Measurements from ENCODE around the gene ADISSP.
"Not testable (repeated sequence)": the region's sequence is repeated elsewhere in the genome, so short reads cannot be mapped to it uniquely, and the experiment has no call there.

ADISSP gene

DNA sequence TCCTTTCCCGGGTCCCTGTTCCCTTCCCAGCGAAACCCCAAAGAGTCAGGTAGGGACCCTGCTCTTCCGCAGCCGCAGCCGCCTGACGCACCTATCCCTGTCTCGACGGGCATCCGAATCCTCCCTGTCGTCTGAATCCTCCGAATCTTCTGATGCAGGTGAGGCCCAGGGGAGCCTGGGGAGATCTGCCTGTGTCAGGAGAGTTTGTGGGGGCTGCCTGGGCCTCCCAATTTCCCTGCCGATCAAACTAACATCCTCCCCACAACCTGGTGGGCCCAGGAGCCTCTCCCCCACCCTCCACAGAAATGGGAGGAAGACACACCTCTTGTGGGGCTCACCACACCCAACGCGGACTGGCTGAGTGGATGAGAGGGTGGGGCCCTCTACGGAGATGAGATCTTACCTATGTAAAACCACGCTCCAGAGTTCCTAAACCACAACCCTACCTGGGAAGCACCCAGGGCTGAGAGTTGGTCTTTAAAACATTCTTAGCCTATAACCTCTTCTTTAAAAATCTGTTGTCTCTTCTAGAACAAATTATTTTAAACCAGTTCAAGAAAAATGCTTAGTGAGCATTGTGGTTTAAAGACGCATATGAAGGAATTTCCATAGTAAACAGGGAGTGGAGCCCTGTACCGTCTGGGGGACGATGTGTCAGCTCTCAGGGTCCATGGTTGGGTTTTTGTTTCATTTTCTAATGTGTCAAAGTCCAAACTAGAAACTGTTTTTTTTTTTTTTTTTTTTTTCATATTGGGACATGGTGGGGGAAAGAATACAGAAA lies 30.2 kb upstream of the ADISSP start:
- peak in 1 of 2 donors; percentile 41 for DNase-seq (ENCODE audit: low read depth in 2 of 2)

DNA sequence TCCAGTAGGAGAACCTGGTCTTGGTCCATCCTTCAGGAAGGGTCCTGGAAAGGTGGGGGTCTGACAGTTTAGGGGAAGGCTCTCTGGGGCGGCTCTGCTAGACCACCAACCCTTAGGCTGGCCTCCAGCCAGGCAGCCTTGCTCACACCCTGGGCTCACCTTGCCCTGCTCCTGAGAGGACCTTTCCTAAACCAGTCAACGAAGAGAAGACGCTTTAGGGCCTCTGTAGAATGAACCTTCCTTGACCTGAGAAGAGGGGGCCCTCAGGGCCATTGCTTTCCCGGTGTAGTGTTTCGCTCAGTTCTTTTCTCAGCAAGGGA lies 29.6 kb upstream of the ADISSP start:
- no peak for DNase-seq (ENCODE audit: low read depth in 2 of 2)

DNA sequence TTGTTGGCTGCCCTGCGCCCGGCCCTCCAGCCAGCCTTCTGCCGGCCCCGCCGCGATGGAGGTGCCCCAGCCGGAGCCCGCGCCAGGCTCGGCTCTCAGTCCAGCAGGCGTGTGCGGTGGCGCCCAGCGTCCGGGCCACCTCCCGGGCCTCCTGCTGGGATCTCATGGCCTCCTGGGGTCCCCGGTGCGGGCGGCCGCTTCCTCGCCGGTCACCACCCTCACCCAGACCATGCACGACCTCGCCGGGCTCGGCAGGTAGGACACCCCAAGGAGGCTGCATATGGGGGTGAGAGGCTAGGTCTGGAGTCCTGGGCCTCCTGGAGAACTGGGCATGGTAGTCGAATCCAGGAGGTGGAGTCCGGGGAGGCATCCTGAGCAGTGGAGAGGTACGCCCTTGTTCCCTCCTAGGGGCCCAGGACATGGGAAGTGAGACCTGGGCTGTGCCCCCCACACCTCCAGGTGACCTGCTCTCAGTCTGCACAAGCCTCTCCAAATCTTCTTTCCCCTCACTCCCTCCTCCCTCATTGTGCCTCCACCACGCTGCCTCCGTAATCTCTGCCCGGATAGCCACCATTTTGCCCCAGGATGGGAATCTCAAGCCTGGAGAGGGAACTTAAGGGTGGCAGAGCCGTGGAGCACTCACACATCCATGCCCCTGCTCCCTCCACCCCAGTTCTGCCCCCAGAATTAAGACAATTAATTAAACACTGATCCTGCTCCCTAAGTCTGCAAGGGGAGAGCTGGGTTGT lies 29.1 kb upstream of the ADISSP start:
- no peak for DNase-seq (ENCODE audit: low read depth in 2 of 2)

DNA sequence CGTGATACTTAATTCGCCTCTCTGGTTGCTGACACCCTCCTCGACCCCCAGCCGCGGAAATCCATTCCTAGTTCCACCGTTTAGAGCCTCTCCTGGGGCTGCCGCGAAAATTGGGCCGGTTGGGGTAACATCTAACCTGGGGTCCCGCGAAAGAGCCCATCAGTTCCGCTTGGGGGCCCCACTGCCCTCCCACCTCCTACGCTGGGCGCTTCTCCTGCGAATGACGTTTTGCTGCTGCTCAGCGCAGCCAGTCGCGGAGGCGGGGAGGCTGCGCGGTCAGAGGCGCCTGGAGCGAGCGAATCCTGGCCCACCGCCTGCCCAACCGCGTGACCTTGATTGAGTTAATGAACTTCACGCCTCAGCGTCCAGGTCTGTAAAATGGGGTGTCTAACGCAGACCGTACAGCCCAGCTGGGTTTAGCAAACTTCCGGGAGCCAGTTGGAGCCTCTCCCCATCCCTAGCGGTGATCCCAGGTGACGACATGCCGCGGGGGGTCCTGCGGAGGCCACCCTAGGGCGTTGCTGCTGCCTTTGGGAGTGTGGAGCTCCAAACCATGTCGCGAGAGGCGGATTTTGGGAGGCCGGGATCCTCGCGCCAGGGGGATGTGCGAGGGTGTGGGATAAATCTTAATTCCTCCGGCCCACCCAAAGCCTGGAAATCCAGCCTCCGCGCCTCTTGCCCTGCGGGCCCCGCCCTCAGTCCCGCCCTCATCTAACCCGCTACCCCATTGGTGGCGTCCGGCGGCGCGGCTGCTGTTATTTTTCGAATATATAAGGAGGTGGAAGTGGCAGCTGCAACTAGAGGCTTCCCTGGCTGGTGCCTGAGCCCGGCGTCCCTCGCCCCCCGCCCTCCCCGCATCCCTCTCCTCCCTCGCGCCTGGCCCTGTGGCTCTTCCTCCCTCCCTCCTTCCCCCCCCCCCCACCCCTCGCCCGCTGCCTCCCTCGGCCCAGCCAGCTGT lies 28.2 kb upstream of the ADISSP start, which contains the start of gene CDC25B:
CDC25B (plus strand) TSS at position 800 of the 958 bp plus-strand sequence. CDS start 222 bp downstream, outside the sequence.
- peak; percentile 83 to 91 for DNase-seq (ENCODE audit: low read depth in 2 of 2)

DNA sequence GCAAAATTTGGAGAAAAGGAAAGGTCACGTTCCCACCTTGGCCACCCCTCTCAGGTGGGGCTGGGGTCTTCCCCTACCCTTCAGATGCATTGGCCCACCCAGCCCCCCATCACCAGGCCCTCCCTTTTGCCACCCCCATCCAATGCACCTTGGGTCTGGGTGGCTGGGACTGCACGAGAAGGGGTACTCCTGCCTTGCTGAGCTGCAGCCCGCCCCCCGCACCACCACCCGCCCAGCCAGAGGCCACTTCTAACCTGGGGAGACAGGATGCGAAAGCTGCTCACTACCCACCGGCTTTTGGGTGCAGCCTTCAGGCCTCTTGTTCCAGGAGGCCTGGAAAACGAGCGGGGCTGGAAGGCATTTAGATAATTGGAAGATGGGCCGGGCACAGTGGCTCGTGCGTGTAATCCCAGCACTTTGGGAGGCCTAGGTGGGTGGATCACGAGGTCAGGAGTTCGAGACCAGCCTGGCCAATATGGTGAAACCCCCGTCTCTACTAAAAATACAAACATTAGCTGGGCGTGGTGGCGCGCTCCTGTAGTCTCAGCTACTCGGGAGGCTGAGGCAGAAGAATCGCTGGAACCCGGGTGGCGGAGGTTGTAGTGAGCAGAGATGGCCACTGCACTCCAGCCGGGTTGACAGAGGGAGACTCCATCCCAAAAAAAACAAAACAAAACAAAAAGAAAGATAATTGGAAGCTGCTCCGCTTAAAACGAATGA lies 27.3 kb upstream of the ADISSP start:
- no peak for DNase-seq (ENCODE audit: low read depth in 2 of 2)

DNA sequence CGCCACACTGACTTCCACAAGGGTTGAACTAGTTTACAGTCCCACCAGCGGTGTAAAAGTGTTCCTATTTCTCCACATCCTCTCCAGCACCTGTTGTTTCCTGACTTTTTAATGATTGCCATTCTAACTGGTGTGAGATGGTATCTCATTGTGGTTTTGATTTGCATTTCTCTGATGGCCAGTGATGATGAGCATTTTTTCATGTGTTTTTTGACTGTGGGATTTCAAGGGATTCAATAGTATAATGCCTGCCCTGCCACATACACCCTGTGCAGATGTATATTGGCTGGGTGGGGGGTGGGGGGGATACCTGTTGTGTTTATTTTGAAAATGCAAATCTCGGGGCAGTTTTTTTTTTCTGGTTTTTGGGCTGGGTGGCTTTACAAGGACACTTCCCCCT lies 26.6 kb upstream of the ADISSP start:
- DNase-seq (ENCODE audit: low read depth in 2 of 2), result not testable (repeated sequence)

DNA sequence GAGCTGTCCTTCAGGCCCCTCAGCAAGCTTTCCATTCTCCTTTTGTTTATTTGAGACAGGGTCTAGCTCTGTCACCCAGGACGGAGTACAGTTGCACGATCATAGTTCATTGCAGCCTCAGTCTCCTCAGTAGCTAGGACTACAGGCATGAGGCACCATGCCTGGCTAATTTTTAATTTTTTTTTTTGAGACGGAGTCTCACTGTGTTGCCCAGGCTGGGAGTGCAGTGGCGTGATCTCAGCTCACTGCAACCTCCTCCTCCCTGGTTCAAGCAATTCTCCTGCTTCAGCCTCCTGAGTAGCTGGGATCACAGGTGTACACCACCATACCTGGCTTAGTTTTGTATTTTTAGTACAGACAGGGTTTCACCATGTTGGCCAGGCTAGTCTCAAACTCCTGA lies 21.6 kb upstream of the ADISSP start:
- DNase-seq (ENCODE audit: low read depth in 2 of 2), result not testable (repeated sequence)

DNA sequence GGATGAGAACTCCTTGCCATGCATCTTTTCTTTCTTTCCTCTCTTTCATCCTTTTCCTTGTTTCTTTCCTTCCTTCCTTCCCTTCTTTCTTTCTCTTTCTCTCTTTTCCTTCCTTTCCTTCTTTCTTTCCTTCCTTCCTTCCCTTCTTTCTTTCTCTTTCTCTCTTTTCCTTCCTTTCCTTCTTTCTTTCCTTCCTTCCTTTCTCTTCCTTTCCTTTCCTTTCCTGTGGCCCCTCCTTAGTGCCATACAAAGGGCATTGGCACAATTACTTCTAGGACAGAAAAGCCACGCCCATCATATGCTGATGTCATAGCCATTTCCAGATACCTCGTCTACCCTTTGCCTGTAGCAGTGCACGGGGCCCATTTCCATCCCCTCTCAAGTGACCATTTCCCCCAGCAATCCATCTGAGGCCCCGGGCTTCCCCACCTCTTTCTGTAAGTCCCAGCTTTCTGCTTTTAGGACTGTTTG lies 21.2 kb upstream of the ADISSP start:
- DNase-seq (ENCODE audit: low read depth in 2 of 2), result no peak

DNA sequence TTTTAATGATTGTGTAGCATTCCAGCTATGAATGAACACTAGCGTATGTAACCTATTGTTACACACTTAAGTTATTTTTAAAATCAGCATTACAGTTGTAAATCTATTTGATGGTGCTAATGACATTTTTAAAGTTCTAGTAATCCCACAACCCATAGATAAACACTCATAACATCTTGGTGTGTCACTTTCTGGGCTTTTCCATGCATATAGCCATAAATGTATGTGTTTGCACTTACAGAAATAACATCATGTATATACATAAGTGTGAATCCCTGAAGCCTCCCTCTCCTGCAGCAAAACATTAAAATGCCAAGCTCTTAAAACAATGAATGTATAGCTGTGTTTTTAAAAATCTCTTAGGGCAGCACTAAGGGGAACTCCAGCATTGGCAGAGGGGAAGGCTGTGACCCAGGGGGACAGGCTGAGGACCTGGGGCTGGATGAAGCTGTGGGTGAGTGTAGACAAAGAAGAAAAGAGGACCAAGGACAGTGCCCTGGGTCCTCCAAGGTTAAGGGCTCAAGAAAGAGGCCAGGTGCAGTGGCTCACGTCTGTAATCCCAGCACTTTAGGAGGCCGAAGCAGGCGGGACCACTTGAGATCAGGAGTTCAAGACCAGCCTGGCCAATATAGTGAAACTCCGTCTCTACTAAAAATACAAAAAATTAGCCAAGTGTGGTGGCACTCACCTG lies 19.9 kb upstream of the ADISSP start:
- no peak for DNase-seq (ENCODE audit: low read depth in 2 of 2)

DNA sequence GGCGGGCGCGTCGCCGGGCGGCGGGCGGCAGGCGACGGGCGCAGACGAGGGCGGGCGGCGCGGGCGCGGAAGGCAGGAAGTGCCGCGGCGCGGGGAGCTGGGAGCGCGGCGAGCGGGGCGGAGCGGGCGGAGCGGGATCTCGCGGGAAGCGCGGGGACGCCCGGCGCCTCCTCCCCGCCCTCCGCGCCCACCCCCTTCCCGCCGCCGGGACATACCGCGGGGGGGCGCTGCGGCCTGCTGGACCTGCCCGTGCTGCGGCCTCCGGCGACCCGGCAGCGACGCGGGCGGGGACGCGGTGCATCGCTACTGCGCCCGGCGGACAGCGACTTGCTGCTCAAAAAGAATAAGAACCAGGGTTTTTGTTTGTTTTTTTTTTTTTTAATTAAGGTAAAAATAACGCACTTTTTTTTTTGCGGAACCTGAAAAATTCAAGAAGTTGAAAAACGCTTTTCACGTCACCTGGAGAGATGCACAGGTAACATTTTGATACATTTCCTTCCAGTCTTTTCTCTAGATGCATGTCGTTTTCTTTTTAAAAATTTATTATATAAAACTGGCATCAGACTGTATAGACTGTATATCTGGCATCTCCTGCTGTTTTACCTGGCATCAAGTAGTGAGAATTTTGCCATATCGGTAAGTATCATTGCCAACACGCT lies 19.2 kb upstream of the ADISSP start, which contains the start of gene CENPB:
CENPB (minus strand) TSS at position 76 of the 659 bp plus-strand sequence. CDS start 257 bp downstream, outside the sequence.
- DNase-seq (ENCODE audit: low read depth in 2 of 2), result peak; percentile 90 to 91

DNA sequence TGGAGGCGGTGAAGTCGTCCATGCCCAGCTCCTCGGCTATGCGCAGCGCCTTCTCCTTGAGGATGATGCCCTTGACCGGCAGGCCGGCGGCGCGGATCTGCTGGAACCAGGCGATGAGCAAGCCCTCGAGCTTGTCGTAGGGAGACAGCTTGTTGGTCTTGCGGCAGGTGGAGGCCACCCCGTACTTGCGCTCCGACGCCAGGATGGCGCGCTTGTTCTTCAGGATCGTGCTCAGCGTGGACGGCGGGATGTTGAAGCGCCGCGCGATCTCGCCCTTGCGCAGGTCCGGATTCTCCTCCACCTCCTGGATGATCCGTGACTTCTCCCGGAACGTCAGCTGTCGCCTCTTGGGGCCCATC lies 18.6 kb upstream of the ADISSP start:
- DNase-seq (ENCODE audit: low read depth in 2 of 2), result no peak

DNA sequence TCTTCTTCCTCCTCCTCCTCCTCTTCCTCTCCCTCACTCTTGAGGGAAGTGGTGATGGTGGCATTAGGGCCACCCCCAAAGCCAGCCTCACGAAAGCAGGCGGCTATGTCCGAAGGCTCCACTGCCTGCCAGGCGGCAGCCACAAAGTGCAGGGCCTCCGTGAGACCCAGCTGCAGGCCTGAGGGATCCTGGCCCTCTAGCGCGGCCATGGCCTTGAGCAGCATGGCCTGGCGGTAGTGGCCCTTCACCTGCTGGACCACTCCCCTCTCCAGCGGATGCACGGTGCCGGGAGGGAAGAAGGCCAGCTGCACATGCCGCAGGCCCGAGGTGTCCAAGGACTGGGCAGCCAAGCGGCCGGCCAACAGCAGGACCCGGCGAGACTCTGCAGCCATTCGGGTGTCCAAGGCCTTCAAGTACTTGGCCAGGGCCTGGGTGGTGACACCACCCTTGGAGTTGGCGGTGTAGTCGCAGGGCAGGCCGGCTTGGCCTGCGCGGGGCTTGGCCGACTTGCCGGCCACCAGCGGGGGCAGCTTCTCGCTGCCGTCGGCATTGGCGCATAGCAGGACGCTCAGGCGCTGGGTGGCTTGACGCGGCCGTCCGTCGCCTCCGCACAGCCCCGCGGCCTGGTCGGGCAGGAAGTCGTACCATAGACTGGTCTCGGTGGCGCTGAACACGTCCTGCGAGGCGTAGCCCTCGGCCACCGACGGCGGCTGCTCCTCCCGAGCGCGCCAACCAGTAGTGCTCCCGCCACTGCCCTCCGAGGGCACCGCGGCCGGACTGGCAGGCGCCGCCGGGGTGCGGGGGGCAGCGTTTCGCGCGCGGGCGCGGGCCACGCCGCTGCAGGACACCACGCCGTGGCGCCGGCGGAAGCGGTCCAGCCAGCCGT lies 17.9 kb upstream of the ADISSP start:
- DNase-seq (ENCODE audit: low read depth in 2 of 2), result no peak

DNA sequence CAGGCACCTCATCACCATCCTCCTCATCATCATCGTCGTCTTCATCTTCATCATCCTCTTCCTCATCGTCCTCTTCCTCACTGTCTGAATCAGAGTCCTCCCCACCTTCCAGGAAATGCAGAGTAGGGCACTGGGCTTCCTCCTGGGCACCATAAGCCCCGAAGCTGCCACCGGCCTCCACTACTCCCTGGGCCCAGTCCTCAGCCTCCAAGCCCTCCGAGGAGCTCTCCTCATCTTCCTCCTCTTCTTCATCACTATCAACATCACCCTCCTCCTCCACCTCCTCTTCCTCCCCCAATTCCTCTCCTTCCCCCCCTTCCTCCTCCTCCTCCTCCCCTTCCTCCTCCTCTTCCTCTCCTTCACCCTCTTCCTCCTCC lies 17.3 kb upstream of the ADISSP start:
- no peak for DNase-seq (ENCODE audit: low read depth in 2 of 2)

DNA sequence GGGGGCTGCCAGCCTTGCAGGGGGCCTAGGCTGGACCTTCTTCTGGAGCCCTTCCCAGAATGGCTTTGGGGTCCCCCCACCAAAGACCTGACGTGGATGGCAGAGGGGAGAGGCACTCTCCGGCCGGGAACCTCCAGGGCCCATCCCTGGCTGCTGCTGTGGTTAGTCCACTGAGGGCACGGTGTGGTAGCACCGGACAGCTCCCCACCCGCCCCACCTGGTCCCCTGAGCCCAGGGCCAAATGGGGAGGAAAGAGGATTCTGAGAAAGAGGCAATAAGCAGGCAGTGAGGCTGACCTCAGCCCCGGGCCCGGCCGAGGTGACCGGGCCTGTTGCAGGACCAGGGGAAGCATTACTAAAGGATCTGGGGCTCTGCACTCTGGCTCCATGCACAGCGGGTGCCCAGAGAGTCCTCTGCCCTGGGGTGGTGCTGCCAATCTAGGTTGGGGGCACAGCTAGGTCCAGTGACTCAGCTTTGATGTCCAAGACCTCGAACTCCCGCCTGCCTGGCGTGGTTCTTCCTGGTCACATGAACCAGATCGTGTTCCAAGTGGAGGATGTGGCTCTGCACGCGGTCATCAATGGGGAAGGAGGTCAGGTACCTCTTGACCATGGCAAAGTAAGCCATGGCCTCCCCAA lies 16.8 kb upstream of the ADISSP start:
- DNase-seq (ENCODE audit: low read depth in 2 of 2), result no peak

DNA sequence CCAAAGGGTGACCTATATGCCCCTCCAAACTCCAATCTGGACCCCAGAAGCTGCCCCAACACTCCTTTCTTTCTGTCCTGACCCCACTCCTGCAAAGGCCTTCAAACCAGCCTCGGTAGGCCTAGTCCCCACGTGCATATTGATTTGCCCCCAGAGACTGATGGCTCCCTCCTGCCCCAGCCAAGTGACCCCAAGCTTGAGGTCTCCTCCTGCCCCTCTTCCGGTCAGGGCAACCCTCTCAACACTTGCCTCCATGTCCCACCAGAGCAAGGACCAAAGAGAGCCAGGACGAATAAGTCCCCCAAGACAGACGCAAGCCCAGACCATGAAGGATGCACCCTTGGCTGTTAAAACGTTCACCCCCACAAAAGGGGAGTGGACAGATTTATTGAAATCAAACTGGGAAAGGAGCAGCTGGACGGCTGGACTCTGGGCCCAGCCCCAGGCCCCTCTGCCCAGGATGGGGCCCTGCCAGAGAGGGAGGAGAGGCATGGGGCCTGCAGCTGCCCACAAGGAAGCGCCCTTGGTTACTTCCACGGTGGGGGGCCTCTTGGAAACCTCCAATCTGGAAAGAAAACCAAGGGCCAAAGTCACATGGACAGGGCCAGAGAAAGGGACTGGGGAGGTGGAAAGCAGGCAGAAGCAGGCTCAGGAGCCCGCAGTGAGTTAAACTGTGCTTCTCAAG lies 16.1 kb upstream of the ADISSP start:
- no peak for DNase-seq (ENCODE audit: low read depth in 2 of 2)

DNA sequence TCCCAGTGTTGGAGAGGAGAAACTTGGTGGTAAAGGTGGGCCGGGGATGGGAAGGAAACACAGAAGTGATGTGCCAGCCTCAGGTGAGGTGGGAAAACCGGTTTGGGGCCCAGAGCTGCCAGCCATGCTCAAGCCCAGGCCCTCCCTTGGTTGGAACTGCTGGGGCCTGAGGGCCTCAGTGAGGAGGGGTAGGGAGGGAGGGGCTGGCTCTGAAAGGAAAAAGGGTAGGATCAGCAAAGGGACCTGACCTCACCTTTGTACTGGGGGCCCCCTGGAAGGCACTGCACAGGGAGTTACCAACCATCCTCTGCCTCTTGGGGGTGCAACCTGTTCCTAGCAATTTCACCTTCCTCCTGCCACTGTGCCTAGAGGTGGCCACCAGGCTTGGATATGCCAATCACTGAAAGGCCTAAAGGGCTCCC lies 15.5 kb upstream of the ADISSP start:
- no peak for DNase-seq (ENCODE audit: low read depth in 2 of 2)

DNA sequence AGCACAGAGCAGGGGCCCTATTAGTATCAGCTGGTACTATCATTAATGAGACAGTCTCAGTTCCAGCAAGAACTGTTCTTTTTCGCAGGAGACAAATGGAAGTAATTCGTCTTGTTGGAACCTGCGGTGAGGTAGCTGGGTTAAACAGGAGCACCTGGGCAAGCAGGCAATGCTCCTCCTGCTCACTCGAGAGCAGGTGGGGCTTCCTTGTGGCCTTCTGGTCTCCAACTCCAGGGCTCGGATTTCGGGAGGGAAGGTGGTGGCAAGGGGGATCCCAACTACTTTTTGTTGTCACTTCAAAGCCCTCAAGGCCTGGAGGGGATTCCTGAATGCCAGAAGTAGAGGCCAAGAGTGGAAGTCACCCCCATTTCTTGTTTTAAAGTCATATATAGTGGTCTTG lies 15.0 kb upstream of the ADISSP start:
- no peak for DNase-seq (ENCODE audit: low read depth in 2 of 2)
